SK-N-SH (cell line): ENCODE results near the gene FRYL. TPM values are rescaled to one million over a fixed set of nuclear protein-coding genes. Genes with fewer than 3 reads are reported as not detected.

Experiments
- CTCF ChIA-PET: fragments of 300-600, 350-600 bp; formaldehyde crosslinking; extraction: SDS; loops from one replicate; lab custom pipeline; 2021; lab: Yijun Ruan, JAX
- POLR2A ChIA-PET: fragments of 350-600 bp; sonication (Branson Sonifier 250); formaldehyde crosslinking; extraction: SDS; loops from one replicate; lab custom pipeline; 2020; ENCODE audit warnings: antibody characterized with exemption, inconsistent platforms; lab: Yijun Ruan, JAX
- DNase-seq: peaks from one replicate; pipeline ENCODE4 v3.0.0; 2012
- H2AFZ ChIP-seq: fragments of 200-600 bp; sonication (generic); 2 replicates; pipeline ENCODE4 v1.8.1; 2016; ENCODE audit warnings: antibody characterized with exemption, mild to moderate bottlenecking, low read depth
- H3F3A ChIP-seq: fragments of 200-600 bp; sonication (generic); replicated peaks from 2 replicates; pipeline ENCODE3; 2016; ENCODE audit warnings: antibody characterized with exemption, mild to moderate bottlenecking; ENCODE audit not compliant: insufficient read depth
- H3K27ac ChIP-seq, 2 experiments: fragments of 200-500 bp in 1 of 2; fragments of 200-600 bp in 1 of 2; sonication (Bioruptor generic) in 1 of 2; sonication (generic), shearing (Covaris generic) in 1 of 2; 2 replicates each; pipeline versions ENCODE4 v1.5.1 to v1.6.1; 2014 to 2016; ENCODE audit warnings: low read depth in 2 of 2, inconsistent platforms in 1 of 2, low read length in 1 of 2, mild to moderate bottlenecking in 1 of 2, mixed read lengths in 1 of 2
- H3K27me3 ChIP-seq: fragments of 200-600 bp; sonication (generic), shearing (Covaris generic); 2 replicates; pipeline ENCODE4 v1.6.1; 2016; ENCODE audit warnings: mixed run types; ENCODE audit not compliant: insufficient read depth
- H3K36me3 ChIP-seq, 2 experiments: fragments of 200-500 bp in 1 of 2; fragments of 200-600 bp in 1 of 2; sonication (Bioruptor generic) in 1 of 2; sonication (generic) in 1 of 2; replicated peaks in 1 of 2; 2 replicates each; pipeline versions ENCODE3 to v1.5.1; 2014 to 2016; ENCODE audit warnings: low read length in 1 of 2, mild to moderate bottlenecking in 1 of 2; ENCODE audit not compliant: insufficient read depth in 2 of 2, control insufficient read depth in 1 of 2
- H3K4me1 ChIP-seq, 2 experiments: fragments of 200-500 bp in 1 of 2; fragments of 200-600 bp in 1 of 2; sonication (Bioruptor generic) in 1 of 2; sonication (generic), shearing (Covaris generic) in 1 of 2; 2 replicates each; pipeline versions ENCODE4 v1.5.1 to v1.6.1; 2014 to 2016; ENCODE audit warnings: low read depth in 1 of 2, low read length in 1 of 2, mixed run types in 1 of 2; ENCODE audit not compliant: insufficient read depth in 2 of 2, control insufficient read depth in 1 of 2
- H3K4me2 ChIP-seq: fragments of 200-600 bp; sonication (generic), shearing (Covaris generic); 2 replicates; pipeline ENCODE4 v1.6.1; 2017; ENCODE audit warnings: mixed run types
- H3K4me3 ChIP-seq, 2 experiments: fragments of 200-500 bp in 1 of 2; fragments of 200-600 bp in 1 of 2; sonication (Bioruptor generic) in 1 of 2; sonication (generic), shearing (Covaris generic) in 1 of 2; 2 replicates each; pipeline versions ENCODE4 v1.5.1 to v1.8.1; 2014 to 2016; ENCODE audit warnings: low read depth in 2 of 2, inconsistent platforms in 1 of 2, low read length in 1 of 2, mild to moderate bottlenecking in 1 of 2, mixed read lengths in 1 of 2, moderate library complexity in 1 of 2
- H3K79me2 ChIP-seq: fragments of 200-600 bp; sonication (generic); 2 replicates; pipeline ENCODE4 v1.8.1; 2017; ENCODE audit warnings: mild to moderate bottlenecking; ENCODE audit not compliant: insufficient read depth
- H3K9ac ChIP-seq: fragments of 200-600 bp; sonication (generic); 2 replicates; pipeline ENCODE4 v1.6.1; 2017; ENCODE audit warnings: mixed run types
- H3K9me2 ChIP-seq: fragments of 200-600 bp; sonication (generic); 2 replicates; pipeline ENCODE4 v1.6.1; 2017; ENCODE audit warnings: mixed run types
- H3K9me3 ChIP-seq: fragments of 200-600 bp; sonication (generic); 2 replicates; pipeline ENCODE4 v1.6.1; 2017; ENCODE audit warnings: mixed run types, mild to moderate bottlenecking, moderate library complexity
- H4K20me1 ChIP-seq: fragments of 200-600 bp; sonication (generic); 2 replicates; pipeline ENCODE4 v1.6.1; 2017; ENCODE audit warnings: mild to moderate bottlenecking, mixed run types; ENCODE audit not compliant: insufficient read depth
- CHD2 ChIP-seq: fragments of 150-350 bp; IDR thresholded peaks from 2 replicates; pipeline ENCODE4 v1.6.1; 2018; ENCODE audit warnings: low read length; ENCODE audit not compliant: partially characterized antibody
- CTCF ChIP-seq: fragments of 200-600 bp; sonication (generic); IDR thresholded peaks from 2 replicates; pipeline ENCODE4 v1.6.1; 2017; ENCODE audit warnings: antibody characterized with exemption, mild to moderate bottlenecking, moderate library complexity
- ELF1 ChIP-seq: IDR thresholded peaks from 2 replicates; pipeline ENCODE4 v1.4.0; 2012
- FOSL2 ChIP-seq: IDR thresholded peaks from 2 replicates; pipeline ENCODE4 v1.4.0; 2012; ENCODE audit warnings: low read depth, mild to moderate bottlenecking, moderate library complexity, borderline replicate concordance
- FOXJ3 ChIP-seq: sonication (generic); formaldehyde crosslinking; IDR thresholded peaks from 2 replicates; pipeline ENCODE4 v1.5.1; 2020; ENCODE audit warnings: mild to moderate bottlenecking, missing genetic modification reagents
- FOXM1 ChIP-seq: IDR thresholded peaks from 2 replicates; pipeline ENCODE4 v1.4.0; 2012; ENCODE audit warnings: low read depth, mild to moderate bottlenecking
- IRF3 ChIP-seq: fragments of 150-350 bp; IDR thresholded peaks from 2 replicates; pipeline ENCODE4 v1.6.1; 2016; ENCODE audit warnings: mild to moderate bottlenecking, low read depth, low read length
- MXI1 ChIP-seq: IDR thresholded peaks from 2 replicates; pipeline ENCODE4 v1.6.1; 2012; ENCODE audit warnings: mild to moderate bottlenecking, low read depth, low read length, improper control_type of control experiment
- NFIC ChIP-seq: IDR thresholded peaks from 2 replicates; pipeline ENCODE4 v1.4.0; 2012; ENCODE audit warnings: borderline replicate concordance
- POLR2AphosphoS5 ChIP-seq: IDR thresholded peaks from 2 replicates; pipeline ENCODE4 v1.6.1; 2012; ENCODE audit warnings: low read depth, low read length
- REST ChIP-seq: IDR thresholded peaks from 2 replicates; pipeline ENCODE4 v1.6.1; 2012; ENCODE audit warnings: mild to moderate bottlenecking, low read depth, low read length, moderate library complexity
- RXRA ChIP-seq: IDR thresholded peaks from 2 replicates; pipeline ENCODE4 v1.4.0; 2012; ENCODE audit warnings: low read depth, mild to moderate bottlenecking, borderline replicate concordance
- USF1 ChIP-seq: IDR thresholded peaks from 2 replicates; pipeline ENCODE4 v1.4.0; 2012; ENCODE audit warnings: low read depth, borderline replicate concordance
- WGBS: methylation state at CpG from one replicate; pipeline ENCODE4 v1.1.6; 2017; ENCODE audit warnings: low lambda C conversion rate; 5-methylcytosine and 5-hydroxymethylcytosine counted together
- polyA plus RNA-seq, 3 experiments: library from polyadenylated mRNA; depleted of rRNA; stranded (reverse); fragments of >200 nt; gene quantifications; 2 replicates each; pipeline ENCODE4 v1.2.3, GENCODE V29; 2012

The FRYL gene
- polyA plus RNA-seq, 1 of the 3 experiments (the other 2 are of a cell fraction), result 8.2 TPM

GRCh38 chr4:48786549-48786948, 6.5 kb upstream of the FRYL start:
- Histone ChIP-seq H3K9ac (no peak overlapping the region), H4K20me1 (no peaks in the 10 kb centered on the region), H3K9me2 (no peaks in the 10 kb centered on the region), H3K4me1 (no peaks in the 10 kb centered on the region), H3K4me3 (no peak overlapping the region), H3K27me3 (no peaks in the 10 kb centered on the region), H3K36me3 (no peaks in the 10 kb centered on the region), H3K9me3 (no peaks in the 10 kb centered on the region), H2AFZ (no peak overlapping the region), H3K27ac (no peak overlapping the region), H3K4me2 (no peak overlapping the region), H3F3A (no peaks in the 10 kb centered on the region), H3K79me2 (no peaks in the 10 kb centered on the region)
- WGBS, result 95% methylated on average over 2 of the region's 2 CpGs
- POLR2A ChIA-PET, result no interaction called here
- CTCF ChIA-PET, result no interaction called here
- no peak for DNase-seq
- no peak for TF ChIP-seq NFIC
- no peak for TF ChIP-seq POLR2AphosphoS5
- no peak for TF ChIP-seq CHD2
- no peak for TF ChIP-seq REST
- no peak for TF ChIP-seq FOXM1
- no peak for TF ChIP-seq FOSL2
- no peak for TF ChIP-seq IRF3
- TF ChIP-seq ELF1, result no peak
- no peak for TF ChIP-seq MXI1
- TF ChIP-seq RXRA, result no peak
- no peak for TF ChIP-seq USF1
- TF ChIP-seq CTCF, result no peak
- no peak for TF ChIP-seq FOXJ3 (CRISPR knock-in tag)
